ENCODE measurements around the gene MAN1B1.

Gene MAN1B1

DNA sequence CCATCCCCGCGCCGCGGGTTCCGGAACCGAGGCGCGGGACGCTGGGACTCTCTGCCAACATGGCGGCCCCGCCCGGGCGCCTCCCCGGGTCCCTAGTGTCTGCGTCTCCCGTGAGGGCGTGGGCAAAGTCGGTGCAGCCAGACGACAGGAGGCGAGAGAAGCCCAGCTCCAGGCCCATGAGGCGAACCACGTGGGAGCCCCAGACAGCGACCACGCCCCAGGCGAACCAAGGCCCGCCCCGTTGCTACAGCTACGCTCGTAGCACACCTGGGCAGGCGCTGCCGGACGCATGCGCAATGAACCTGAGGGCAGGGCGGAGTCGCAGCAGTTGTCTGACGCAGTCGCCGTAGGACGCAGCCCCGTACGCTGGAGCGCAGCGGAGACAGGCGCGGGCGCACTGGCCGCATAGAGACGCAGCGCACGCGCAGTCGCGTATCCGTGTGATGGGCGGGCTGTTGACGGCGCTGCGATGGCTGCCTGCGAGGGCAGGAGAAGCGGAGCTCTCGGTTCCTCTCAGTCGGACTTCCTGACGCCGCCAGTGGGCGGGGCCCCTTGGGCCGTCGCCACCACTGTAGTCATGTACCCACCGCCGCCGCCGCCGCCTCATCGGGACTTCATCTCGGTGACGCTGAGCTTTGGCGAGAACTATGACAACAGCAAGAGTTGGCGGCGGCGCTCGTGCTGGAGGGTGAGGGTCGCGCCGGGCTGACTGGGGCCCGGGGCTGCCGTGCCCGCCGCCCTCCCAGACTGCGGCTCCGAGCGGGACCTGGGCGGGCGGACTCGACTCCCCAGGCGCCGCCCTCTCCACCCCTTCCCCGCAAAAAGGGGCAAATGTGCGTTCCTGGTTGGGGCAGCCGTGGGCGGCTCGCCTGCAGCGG, at the start of gene MAN1B1:
Gene MAN1B1, plus strand, starts transcription at position 455 of the 878 bp plus-strand sequence. Its CDS starts 15 bp downstream, at position 470.
- DNase-seq (ENCODE audit: low read depth): peak; percentile 95

DNA sequence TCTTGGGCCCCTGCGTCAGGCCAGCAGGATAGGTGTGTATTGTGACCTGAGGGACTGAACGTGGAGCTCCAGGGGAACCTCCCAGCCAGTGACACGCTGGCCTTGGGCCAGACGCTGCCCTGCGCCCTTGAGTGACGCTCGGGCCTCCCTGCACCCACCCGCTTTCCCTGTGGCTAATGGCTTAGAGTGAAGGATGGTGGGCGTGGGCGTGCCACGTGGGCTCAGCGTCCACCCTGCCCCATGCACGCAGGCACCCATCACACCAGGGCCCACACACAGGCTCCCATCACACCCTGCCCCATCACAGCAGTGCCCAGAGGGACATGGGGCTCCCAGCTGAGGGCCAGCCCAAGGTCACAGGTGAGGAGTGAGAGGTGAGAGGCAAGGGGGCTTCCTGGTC, 49.8 kb upstream of the MAN1B1 start:
- DNase-seq (ENCODE audit: low read depth): no peak

DNA sequence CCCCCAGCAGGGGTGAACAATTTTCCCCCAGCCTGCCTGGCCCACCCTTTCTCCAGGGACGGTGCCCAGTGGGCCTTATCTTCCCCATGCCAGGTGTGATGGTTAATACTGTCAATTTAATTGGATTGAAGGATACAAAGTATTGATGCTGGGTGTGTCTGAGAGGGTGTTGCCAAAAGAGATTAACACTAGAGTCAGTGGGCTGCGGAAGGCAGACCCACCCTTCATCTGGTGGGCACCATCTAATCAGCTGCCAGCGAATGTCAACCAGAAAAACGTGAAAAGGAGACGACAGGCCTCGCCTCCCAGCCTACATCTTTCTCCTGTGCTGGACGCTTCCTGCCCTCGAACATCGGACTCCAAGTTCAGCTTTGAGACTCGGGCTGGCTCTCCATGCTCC, 49.3 kb upstream of the MAN1B1 start:
- DNase-seq (ENCODE audit: low read depth): no peak

DNA sequence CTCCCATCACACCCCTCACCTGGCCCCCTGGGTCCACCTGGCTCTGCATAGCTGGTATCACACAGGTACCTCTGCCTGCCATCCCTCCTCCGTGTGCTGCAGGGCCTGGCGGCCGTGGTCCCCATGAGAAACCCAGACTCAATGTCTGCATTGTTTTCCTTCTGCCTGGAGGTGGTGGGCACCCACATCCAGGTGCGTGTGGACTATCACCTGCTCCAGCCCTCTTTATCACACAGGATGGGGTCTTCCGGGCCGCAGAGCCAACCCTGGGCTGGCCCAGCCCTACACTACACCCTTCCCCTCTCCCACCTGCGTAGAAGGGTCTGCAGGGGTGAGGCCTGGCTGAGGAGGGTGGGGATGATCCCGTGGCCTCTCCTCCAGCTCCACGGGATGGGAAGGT, 47.9 kb upstream of the MAN1B1 start:
- no peak for DNase-seq (ENCODE audit: low read depth)

DNA sequence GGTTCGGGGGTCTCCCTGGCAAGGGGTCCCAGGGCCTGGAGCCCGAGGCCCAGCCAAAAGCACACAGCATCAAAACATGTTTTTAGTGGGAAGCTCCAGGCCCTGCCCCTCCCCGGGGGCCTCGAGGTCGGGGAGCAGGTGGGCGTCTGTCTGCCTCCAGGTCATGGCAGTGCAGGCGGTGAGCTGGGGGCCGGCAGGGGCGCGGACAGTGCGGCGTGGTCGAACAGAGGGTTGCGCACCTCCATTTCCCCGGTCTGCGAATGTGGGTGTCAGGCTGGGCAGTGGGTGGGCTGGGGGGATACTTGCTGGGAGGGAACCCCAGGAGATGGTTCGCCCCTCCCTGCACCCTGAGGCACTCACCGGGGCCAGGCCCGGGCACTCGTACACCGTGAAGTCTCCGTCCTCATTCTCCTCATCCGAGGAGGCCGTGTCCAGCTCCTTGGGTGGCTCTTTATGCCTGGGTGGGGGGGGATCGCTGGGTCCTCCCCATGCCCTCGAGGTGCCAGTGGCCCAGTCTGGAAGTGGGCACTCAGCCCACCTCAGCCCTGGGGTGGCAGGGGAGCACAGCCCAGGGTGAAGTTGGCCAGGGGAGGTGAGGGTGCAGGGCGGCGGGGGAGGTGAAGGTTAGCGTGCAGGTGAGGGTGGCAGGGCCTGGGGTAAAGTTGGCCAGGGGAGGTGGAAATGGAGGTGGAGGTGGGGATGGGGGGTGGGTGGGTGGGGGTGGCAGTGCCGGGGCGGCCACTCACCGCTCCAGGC, 47.0 kb upstream of the MAN1B1 start:
- no peak for DNase-seq (ENCODE audit: low read depth)

DNA sequence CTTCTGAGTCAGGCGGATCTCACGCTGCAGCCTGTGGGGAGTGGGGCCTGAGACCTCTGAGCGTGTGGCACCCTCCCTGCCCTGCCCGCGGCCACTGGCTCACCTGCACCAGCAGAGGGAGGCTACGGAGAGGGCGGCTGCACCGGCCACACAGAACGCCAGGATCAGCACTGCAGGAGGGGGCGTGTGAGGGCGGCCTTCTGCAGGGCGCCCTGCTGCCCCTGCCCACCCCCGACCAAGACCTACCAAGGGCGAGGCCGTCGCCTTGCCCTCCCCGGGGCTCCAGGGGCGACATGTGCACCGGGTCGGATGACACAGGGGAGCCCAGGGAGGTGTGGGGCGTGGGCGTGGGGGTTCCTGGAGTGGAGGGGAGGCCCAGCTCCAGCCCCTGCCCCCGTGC, 46.2 kb upstream of the MAN1B1 start:
- DNase-seq (ENCODE audit: low read depth): no peak

DNA sequence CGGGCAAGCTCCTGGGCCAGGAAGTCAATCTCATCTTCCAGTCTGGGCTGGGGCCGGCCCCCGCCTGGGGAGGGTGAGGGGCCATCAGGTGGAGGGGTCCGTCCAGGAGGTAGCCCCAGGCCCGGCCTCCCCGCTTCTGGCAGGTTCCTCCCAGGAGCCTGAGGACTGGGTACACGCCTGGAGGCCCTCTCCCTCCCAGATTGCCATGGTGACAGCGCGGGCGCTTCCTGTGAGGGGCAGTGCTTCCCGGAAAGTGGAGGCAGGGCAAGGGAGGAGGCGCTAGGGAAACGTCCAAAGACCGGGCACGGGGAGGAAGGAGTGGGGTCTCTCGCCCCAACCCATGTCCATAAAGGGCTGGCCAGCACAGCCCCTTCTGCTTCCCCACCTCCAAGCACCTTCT, 45.7 kb upstream of the MAN1B1 start:
- no peak for DNase-seq (ENCODE audit: low read depth)

DNA sequence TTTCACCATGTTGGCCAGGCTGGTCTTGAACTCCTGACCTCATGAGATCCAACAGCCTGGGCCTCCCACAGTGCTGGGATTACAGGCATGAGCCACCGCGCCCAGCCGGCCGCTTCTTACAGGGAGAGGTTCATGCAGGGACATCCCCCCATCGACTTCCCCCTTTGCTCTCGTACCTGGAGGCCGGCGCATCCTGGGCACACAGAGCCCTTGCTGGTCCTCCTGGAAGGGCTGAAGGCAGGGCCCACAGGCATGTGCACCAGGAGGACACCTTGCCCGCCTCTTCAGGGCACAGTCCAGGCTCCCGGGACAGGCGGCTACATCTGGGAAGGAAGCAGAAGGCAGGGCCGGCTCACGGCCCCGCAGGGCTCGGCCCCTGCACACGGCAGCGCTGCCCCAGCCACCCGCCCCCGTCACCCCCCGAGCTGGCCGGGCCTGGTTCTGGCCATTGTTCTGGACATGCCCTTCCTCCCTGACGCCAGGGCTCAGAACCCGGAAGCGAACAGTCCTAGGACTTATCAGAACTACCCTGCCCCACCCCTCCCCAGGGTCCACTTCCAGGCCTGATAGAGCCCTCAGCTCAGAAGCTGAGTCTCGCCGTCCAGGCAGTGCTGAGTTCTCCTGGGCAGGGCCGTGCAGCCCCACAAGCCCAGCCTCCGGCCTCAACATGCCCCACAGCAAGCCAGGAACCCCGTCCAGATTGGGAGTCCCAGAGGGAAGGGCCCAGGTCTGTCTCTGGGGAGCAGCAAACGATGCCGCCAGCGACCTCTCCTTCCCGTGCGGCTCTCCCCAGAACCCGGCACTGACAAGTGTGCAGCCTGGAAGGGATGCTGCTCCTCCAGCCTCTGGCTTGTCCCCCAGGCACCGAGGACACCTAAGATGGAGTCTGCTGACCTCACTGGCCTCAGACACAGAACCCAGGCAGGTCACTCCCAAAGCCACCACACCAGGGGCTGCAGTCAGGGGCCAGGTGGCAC, 43.7 kb upstream of the MAN1B1 start:
- DNase-seq (ENCODE audit: low read depth): no peak

DNA sequence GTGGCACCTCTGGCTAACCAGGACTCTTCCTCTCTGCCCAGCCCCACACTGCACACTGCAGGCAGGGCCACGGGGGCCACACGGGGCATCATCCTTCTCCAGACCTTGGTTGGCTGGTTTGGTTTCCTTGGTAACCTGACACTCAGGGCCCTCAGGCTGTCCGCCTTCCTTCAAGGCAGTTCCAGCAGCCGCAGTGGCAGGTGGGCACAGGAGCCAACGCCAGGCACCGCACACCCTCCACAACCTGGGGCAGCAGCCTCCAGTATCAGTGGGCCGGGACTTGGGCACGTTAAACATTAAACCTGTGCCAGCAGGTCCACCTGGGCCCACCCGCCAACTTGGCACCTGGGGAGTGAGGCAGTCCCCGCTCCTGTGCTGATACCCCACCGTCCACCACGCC, 42.7 kb upstream of the MAN1B1 start:
- DNase-seq (ENCODE audit: low read depth): no peak

DNA sequence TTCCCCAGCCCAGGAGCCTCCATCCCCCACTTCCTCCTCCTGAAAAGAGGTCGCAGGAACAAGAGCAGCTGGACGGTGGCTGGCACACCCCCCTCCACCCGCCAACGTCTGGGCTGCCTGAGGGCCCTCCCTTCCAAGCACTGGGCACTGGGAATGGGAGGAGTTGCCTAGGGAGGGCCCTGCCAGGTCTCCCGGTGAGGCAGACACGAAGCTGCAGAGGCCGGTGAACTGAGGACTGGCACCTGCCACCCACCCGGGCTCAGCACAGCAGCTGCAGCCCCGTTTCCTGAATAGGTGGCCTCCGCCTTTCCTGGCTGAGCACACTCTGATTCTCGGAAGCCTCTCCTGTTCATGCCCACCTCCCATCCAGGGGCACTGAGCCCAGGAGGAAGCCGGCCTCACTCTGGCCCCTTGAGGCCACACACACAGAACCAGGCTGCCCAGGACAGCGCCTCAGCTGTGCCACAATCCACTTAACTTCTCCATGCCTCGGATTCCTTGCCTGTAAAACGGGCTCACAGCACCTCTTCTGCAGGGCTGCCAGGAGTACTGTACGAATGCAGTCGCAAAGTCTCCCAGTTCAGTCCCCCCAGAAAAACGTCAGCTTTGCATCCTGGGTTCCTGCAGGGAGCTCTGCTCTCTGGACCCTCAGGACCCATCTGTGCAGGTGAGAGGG, 42.1 kb upstream of the MAN1B1 start:
- DNase-seq (ENCODE audit: low read depth): no peak

DNA sequence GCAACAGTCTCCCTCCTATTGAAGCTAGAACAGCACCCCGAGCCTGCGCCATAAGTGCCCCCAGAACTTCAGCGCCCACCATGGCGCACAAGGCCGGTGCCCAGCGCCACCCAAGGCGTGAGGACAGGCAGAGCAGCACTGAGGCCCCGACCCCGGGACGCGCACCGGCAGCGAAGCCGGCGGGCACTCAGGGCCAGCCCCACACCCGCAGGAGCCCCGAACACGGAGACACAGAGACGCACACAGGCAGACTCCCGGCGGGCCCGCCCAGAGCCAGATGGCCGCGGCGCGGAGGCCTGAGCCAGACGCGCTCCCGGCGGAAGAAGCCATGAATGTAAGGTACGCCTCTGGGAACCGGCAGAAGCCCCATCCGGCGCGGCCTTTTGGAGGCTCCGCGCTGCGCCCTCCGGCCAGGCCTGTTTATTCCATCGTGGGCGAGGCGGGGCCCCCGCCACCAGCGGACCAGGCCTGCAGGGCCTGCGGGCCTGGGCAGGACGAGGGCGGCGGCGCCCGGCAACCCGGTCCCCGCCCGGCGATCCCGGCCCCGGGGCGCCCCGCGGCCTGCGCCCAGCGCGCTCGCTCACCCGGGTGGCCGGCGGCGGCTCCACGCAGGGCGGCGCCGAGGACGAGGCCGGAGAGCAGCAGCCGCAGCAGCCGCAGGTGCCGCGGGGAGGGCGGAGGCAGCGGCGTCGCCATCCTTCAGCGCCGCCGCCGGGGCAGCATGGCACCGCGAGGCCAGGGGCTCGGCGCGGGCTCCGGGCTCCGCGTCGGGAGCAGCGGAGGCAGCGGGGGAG, 41.3 kb upstream of the MAN1B1 start:
- DNase-seq (ENCODE audit: low read depth): no peak

DNA sequence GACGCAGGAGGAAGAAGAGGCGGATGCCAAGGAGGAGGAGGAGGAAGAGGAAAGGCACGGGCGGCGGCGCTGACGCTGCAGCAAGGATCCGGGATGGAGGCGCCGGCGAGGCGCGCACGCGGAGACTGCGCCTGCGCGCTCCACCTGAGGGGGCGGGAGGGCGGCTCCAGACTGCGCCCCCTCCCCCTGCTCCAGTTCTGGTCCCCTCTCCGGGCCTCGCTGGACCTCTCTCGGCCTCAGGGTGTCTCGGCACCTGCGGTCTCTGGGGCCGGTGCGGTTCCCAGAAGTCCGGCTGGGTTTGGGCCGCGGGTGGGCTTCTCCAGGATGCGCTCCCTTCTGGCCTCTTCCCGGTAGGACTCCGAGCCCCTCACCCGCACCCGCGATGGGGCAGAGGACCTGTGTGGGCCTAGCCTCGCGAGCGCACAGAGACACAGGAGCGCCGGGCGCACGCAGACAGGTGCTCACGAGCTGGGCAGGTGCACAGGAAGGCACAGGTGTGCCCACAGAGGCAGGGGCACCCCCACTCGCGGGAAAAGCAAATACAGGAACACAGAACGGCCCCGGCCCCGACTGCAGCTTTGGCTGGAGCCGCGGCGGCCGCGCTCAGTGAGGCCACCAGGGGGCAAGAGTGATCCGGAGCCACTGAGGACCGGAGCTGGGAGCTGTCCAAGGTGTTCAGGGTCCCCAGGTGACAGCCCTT, 40.5 kb upstream of the MAN1B1 start, which contains the start of gene NPDC1:
Gene NPDC1, minus strand, starts transcription at position 90 of the 700 bp plus-strand sequence. CDS start 188 bp downstream, outside the sequence.
- DNase-seq (ENCODE audit: low read depth): no peak

DNA sequence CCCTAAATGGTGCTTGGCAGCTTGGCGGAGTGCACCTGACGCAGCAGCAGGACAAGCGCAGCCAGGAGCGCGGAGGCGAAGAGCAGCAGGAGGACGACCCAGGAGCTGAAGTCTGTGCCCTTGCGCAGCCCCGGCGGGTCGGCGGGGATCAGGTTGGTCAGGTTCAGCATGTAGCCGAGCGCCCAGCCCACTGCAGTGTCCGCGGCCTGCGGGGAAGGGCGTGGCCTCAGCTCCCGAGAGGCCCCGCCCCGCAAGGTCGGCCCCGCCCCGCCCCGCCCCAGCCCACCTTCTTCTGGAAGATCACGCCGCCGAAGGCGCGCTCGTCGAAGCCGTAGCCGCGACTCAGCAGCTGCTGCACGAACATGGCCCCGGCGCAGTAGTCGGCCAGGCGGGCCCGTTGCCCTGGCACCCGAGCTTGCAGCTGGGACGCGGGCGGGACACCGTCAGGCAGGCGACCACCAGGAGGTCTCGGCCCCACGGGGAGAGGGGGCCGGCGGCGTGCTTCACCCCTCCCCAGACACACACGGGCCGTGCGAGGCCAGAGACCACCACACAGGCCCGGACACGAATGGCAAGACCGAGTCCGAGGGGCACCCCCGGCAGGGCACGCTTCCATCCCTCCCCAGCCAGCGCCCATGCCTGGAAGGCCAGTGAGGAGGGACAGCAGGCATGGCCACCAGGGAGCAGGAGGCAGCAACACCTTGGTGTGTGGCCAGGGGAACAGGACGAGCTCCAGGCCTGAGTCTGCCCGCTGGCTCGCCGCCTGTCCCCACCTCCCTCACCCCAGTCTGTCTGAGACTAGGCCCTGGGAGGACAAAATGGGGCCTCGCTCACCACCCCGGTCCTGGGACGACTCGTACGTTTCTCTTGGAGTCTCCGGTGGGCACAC, 37.9 kb upstream of the MAN1B1 start:
- DNase-seq (ENCODE audit: low read depth): no peak

DNA sequence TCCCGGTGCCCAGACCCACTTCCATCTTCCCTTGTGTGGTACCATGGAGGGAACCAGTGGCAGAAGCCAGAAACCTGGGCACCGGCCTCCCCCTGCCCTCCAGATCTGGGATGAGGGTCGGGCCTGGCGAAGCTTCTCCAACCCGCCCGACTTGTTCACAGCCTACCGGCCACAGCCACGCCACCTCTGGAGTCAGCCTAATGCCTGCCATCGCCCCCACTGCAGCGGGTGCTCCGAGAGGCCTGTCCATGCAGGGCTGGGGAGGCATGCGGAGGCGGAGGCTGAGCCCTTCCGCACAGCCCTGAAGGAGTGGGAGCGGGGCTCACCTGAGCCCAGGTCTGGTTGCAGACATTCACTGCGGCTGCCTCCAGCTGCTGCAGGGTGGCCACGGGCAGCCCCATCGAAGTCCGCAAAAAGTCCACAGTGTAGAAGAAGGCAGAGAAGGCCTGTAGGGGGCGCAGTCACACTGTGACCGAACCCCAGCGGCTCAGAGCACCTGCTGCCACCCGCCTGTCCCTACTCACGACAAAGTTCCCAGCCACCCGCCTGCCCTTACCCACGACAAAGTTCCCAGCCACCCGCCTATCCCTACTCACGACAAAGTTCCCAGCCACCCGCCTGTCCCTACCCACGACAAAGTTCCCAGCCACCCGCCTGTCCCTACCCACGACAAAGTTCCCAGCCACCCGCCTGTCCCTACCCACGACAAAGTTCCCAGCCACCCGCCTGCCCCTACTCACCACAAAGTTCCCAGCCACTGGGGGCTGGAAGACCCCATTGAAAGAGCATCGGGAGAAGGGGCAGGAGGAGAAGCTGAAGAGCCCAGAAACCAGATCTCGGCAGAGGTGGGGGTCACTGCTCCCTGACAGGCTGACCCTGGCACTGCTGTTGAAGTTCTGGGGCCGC, 37.0 kb upstream of the MAN1B1 start:
- DNase-seq (ENCODE audit: low read depth): no peak

DNA sequence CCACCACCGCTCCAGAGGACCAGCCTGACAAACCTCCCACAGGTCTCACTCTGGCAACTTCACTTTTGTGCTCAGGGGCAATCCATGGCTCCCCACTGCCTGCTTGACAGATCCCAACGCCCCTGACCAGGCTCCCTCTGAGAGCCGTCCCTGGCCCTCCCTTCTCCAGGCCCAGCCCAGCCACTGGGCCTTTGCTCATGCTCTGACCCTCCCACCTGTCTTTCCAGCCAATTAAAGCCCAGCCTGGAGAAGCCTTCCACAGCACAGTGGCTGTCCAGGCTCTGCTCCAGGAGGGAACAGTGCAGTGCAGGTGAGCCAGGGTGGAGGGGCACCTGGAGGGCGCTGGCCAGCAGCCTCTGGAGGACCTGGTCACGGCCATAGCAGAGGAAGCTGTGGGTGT, 36.2 kb upstream of the MAN1B1 start:
- no peak for DNase-seq (ENCODE audit: low read depth)

DNA sequence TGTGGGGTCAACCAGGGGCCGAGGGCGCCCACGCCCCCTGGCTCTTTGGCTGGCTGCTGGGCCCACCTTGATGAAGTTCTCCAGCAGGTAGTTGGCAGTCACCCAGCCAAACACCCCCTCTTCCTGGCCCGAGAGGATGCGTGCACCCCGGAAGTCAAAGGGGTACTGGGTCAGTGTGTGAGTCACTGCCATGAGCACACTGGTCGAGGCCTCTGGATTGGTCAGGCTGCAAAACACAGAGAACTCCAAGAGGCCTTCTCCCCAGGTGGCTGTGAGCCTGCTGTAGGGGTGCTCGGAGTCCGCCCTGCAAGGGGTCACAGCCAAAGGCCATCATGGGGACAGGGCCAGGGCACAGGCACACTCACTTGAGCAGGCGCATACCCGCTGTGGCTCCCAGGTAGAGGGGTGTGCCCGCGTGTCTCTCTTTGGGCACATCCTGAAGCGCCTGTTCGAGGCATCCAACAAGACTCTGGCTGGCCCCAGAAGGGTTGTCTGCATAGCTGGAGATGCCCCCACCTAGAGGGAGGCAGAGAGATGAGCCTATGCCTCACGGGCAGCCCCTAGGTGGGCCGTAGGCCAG, 35.5 kb upstream of the MAN1B1 start:
- DNase-seq (ENCODE audit: low read depth): no peak

DNA sequence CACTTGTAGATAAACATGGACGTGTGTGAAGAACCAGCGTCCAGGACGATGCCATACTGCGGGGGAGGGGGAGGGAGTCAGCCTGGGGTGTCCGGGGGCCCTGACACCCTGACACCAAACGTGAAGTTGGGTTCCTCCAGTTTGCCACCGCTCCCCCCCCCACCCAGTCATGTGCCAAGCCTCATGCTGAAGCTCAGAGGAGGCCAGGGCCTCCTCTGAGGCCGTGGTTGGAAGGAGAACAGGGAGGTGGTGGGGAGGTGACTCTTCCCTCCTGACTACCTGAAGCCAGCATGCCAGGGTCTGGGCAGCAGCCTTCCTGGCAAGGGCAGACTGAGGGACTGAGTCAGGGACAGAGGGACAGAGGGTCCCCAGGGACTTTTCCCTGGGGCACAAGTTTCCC, 34.5 kb upstream of the MAN1B1 start:
- DNase-seq (ENCODE audit: low read depth): no peak
